Endothelial cell (in vitro differentiated cells): ENCODE measurements around the gene AGO3. TPM values are rescaled to one million over a fixed set of nuclear protein-coding genes. Genes with fewer than 3 reads are reported as not detected.

Experiments used
- DNase-seq: peaks from one replicate; pipeline ENCODE4 v3.0.0; 2021; ENCODE audit warnings: low spot score
- H3K27ac Mint-ChIP-seq: one replicate; pipeline ENCODE4 v1.8.0; 2021; ENCODE audit warnings: mixed read lengths, inconsistent platforms; ENCODE audit not compliant: unreplicated experiment
- H3K27me3 Mint-ChIP-seq: one replicate; pipeline ENCODE4 v1.8.0; 2021; ENCODE audit warnings: mild to moderate bottlenecking, moderate library complexity, mixed read lengths, inconsistent platforms; ENCODE audit not compliant: unreplicated experiment
- H3K36me3 Mint-ChIP-seq: one replicate; pipeline ENCODE4 v1.8.0; 2021; ENCODE audit warnings: mild to moderate bottlenecking, low read depth, mixed read lengths, inconsistent platforms; ENCODE audit not compliant: unreplicated experiment
- H3K4me1 Mint-ChIP-seq: one replicate; pipeline ENCODE4 v1.8.0; 2021; ENCODE audit warnings: mild to moderate bottlenecking, mixed read lengths, inconsistent platforms; ENCODE audit not compliant: unreplicated experiment
- H3K4me3 Mint-ChIP-seq: one replicate; pipeline ENCODE4 v1.8.0; 2021; ENCODE audit warnings: mild to moderate bottlenecking, mixed read lengths, inconsistent platforms; ENCODE audit not compliant: unreplicated experiment
- H3K9me3 Mint-ChIP-seq: one replicate; pipeline ENCODE4 v1.8.0; 2021; ENCODE audit warnings: mixed read lengths, inconsistent platforms; ENCODE audit not compliant: unreplicated experiment
- CTCF ChIP-seq: fragments of 200-600 bp; sonication (generic); IDR thresholded peaks from one replicate; pipeline ENCODE4 v1.5.0; 2021; ENCODE audit warnings: antibody characterized with exemption; ENCODE audit not compliant: unreplicated experiment
- total RNA-seq: library from RNA; stranded (reverse); fragmentation: NEBNext Ultra II Directional; extraction: Animal tissue kit (Norgen Biotek cat#: 25700); gene quantifications from one replicate; pipeline ENCODE4 v1.2.1, GENCODE V29; 2021; ENCODE audit not compliant: unreplicated experiment

AGO3 gene
- total RNA-seq, 1 donor from 2014 or later = 25.9 TPM

GRCh38 chr1:35883635-35884101, 47.2 kb upstream of the AGO3 start:
- H3K9me3 Mint-ChIP-seq = no peaks in the 10 kb centered on the region
- peak; percentile 54 for DNase-seq
- H3K27me3 Mint-ChIP-seq = peaks cover 4% of the 10 kb centered on the region
- TF ChIP-seq CTCF = no peak
- H3K36me3 Mint-ChIP-seq = peaks cover 4% of the 10 kb centered on the region
- no peak overlapping the region for H3K27ac Mint-ChIP-seq
- peak overlapping the region; percentile 97 for H3K4me3 Mint-ChIP-seq
- peaks cover 53% of the 10 kb centered on the region for H3K4me1 Mint-ChIP-seq

DNA sequence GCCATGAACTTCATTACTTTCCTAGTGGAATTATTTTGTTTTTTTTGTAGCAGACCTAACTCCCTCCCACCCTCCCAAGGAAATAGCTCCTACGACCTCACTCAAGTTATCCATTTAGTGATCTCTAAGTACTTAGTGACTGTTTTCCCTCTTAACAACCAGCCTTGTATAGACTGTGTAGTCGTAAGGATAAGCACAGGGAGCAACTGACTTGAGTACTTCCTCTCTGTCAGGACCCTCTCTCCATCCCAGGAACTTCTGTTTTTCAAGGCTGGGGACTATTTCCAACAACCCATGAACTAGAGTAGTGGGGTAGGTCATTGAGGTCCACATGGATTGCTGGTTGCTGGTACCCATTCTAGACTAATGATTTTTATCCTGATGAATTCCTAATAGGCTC, 46.0 kb upstream of the AGO3 start:
- Mint-ChIP-seq H3K4me3 (peak overlapping the region; percentile 48), H3K27ac (peak overlapping the region; percentile 6), H3K27me3 (peaks cover 4% of the 10 kb centered on the region), H3K36me3 (peaks cover 6% of the 10 kb centered on the region), H3K9me3 (no peaks in the 10 kb centered on the region), H3K4me1 (peaks cover 56% of the 10 kb centered on the region)
- TF ChIP-seq CTCF = no peak
- no peak for DNase-seq

DNA sequence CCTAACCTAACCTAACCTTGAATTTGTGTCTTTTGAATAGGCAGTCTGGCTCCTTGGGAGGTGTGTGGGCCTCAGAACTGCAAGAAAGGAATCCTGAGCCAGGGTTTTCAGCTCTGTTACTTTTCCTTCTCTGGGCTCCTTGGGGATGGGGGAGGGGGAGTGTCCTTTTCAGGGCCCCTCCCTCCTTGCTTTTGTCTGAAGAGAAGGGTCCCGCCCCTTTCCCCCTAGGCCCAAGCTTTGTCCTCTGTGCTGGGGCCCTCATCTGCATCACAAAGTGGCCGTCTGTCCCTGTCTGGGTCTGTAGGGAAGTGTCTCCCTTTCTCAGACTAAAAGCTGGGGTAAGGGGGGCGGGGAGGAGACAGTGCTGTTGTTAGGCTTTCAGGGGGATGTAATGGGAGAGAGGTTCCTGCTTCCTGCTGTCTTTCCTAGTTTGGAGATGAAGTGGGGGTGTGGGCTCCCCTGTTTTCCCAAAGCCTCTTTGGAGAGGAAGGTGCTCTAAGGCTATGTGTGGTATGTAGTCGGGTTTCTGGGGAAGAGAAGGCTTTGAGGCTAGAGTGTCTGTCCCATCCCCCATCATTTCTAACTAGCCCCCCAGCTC, 44.8 kb upstream of the AGO3 start:
- Mint-ChIP-seq H3K36me3 (peaks cover 10% of the 10 kb centered on the region), H3K4me3 (peak overlapping the region; percentile 9), H3K27me3 (peaks cover 4% of the 10 kb centered on the region), H3K27ac (peak overlapping the region; percentile 58), H3K4me1 (peaks cover 56% of the 10 kb centered on the region), H3K9me3 (no peaks in the 10 kb centered on the region)
- DNase-seq = peak; percentile 41
- TF ChIP-seq CTCF = no peak

GRCh38 chr1:35886577-35887431, 44.1 kb upstream of the AGO3 start:
- DNase-seq = no peak
- H3K27ac Mint-ChIP-seq = peak overlapping the region; percentile 58
- TF ChIP-seq CTCF = no peak
- H3K4me1 Mint-ChIP-seq = peaks cover 54% of the 10 kb centered on the region
- peak overlapping the region; percentile 9 for H3K4me3 Mint-ChIP-seq
- peaks cover 12% of the 10 kb centered on the region for H3K36me3 Mint-ChIP-seq
- H3K27me3 Mint-ChIP-seq = peaks cover 4% of the 10 kb centered on the region
- no peaks in the 10 kb centered on the region for H3K9me3 Mint-ChIP-seq

DNA sequence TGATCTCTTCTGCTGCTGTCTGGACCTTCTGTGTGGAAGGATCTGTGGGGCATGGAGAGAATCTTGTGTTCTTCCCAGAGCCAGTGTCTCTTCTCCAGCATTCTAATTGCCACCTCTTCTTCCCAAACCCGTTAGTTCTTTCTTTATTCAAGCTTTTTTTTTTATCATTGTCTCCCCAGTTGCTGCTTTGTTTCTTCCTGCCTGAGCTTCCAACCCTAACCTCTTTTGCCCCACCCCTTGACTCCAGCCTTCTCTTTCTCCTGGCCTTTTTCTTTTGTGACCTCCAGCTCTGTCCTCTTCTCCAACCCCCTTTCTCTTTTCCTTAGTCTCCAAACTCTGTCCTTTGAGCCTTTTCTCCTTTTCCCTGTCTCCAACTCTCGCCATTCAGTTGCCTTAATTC, 43.4 kb upstream of the AGO3 start:
- Mint-ChIP-seq H3K27ac (peak overlapping the region; percentile 5), H3K4me1 (peaks cover 47% of the 10 kb centered on the region), H3K27me3 (peaks cover 2% of the 10 kb centered on the region), H3K36me3 (peaks cover 18% of the 10 kb centered on the region), H3K4me3 (peak overlapping the region; percentile 27), H3K9me3 (no peaks in the 10 kb centered on the region)
- DNase-seq = no peak
- no peak for TF ChIP-seq CTCF
